NCI-H2029 (cell line): ENCODE data around the gene SLC49A3.
A peak's percentile ranks its signal among the peaks of the same experiment; 100 is the strongest.
"Not testable (repeated sequence)": the region's sequence is repeated elsewhere in the genome, so short reads cannot be mapped to it uniquely, and the experiment has no call there.

Experiments
- DNase-seq: peaks from one replicate; lab custom pipeline; 2025; lab: John Stamatoyannopoulos, UW

Gene SLC49A3

DNA sequence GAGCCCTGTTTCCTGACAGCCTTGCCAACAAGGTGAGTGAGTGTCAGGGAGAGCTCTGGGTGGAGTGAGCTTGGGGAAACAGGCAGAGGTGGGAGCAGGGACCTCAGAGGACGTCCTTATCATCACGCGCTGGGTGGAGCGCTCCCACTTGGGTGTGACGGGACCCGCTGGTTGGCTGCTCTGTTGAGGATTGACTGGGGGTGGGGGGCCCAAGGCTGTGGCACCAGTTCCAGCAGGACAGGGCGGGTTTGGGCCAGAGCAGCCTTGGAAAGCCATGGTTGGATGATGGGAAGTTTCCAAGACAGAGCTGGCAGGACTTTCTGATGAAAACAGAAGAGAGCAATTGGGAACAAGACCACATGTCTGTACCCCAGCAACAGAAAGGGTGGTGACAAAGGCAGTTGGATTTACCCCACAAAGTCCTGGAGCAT lies 13.7 kb upstream of the SLC49A3 start:
- DNase-seq, result no peak

DNA sequence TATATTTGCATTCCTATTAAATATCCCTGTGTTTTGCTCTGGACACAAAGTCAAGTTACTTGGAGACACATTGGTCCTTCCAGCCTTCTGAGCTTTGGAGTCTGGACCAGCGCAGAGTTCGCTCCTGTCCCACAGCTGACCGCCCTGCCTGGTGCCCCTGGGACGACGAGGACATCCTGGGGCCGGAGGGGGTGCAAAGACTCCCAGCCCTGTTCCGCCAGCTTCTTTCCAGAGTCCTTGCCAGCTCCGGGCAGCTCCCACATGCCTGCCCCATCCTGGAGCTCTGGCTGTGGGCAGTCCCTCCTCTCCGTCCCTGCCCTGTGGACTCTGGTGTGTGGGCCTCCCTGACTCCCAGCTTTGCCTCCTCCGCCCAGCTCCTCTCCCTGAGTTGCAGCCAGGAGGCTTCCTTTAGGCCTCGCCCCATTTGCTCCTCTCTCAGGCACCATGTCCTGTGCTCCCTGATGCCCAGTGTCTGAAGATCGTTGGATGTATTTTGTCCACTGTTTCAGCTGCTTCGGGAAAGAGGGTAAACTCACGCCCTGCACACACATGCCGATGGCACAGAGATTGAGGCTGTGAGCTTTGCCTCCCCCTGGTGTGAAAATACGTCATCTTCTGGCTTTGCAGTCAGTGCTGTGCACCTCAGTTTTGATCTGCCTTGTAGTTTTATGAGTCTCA lies 11.8 kb upstream of the SLC49A3 start:
- DNase-seq, result no peak

- DNase-seq, result no peak
Observed at GRCh38 chr4:699816-700580, 11.0 kb upstream of the SLC49A3 start.

GRCh38 chr4:694341-694940 lies 5.5 kb upstream of the SLC49A3 start:
- DNase-seq, result not testable (repeated sequence)

DNA sequence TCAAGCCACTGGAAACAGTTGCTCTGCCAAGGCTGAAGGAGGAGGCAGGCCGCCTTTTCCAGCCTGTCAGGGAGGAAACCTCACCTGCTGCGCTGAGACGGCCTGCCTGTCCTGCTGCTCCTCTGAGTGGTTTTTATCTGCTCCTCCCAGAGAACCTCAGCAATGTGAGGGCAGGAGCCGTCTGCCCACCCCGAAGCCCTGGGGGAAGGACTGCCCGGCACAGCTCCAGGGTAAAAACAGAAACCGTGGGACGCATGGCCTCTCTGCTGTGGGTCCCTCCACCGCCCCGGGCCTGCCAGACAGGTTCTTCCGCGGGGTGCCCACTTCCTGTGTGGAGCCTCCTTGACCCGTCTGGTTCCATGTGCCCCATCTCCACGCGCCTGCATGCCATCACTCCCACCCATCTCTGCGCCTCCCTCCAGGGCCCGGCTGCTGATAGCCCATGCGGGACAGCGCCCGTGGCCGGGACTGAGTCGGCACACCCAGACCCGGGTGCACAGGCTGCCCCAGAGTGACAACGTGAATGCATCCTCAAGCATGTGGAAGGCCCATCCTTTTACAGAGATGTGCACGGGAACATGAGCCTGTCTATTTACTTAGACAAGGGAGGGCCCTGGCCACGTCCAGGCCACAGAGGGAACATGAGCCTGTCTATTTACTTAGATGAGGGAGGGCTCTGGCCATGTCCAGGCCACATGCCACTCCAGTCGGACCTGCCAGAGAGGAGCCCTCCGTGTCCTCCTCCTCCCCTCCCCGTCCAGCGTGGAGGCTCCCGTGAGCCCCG lies 4.0 kb upstream of the SLC49A3 start:
- DNase-seq, result no peak

DNA sequence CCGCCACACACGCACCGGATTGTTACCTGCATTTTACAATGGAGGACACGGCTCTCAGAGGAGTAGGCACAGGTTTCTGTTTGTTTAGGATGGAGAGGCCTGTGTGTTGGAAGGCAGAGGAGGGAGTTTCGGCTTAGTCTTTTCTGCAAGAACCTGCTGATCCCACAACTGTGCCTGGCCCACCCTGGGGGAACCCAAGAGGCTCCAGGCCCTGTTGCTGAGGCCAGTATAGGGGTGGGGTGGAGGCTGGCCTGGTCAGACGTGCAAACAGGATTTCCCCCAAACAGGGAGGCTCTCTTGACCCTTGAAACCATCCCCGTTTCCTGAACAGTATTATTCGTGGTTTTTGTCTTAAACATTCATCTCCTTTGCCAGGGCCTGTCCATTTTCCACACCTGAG lies 772 bp upstream of the SLC49A3 start:
- no peak for DNase-seq

DNA sequence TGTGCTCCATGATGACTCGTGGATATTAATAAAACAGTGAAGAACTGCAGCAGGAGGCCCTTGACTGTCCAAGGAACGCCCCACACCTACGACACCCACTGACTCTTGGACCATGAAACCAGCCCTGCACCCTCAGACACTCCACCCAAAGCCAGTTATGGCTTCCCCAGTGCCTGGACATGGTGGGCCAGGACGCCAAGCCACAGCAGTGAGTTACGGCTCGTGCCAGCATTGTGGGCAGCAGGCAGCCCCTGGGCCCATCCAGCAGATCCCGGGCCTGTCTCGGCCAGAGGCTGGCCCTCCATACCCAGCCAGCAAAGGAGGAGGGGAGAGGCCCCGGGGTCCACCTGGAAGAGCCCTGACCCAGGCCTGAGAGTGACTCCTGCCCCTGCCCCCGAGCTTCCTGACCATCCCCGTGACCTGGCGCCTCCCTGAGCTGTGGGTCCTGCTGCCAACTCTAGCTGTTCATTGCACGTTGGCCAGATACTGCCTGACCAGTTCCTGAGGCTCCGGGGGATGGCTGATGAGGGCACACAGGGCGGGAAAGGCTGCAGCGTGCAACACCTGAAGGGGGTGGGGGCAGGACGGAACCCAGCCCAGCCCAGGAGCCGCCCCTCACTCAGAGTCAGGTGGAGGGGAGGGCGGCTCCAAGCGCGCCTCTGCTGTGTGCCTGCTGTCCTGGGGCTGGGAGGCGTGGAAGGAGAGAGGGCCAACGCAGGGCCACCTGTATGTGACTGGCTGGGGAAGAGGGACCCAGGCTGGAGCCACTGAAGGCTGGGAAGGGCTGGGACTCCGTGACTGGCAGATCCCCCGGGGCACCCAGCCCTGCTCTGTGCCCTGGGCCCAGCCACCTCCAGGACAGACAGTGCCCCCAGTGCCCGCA lies 739 bp downstream of the SLC49A3 start:
- no peak for DNase-seq

GRCh38 chr4:687048-687970 lies 1.6 kb downstream of the SLC49A3 start:
- no peak for DNase-seq

GRCh38 chr4:686413-687040 lies 2.4 kb downstream of the SLC49A3 start:
- no peak for DNase-seq

GRCh38 chr4:685679-686412 lies 3.1 kb downstream of the SLC49A3 start:
- DNase-seq, result no peak

GRCh38 chr4:684623-685327 lies 4.2 kb downstream of the SLC49A3 start:
- DNase-seq, result no peak

GRCh38 chr4:683982-684622 lies 4.8 kb downstream of the SLC49A3 start:
- DNase-seq, result peak; percentile 34

GRCh38 chr4:683247-683897 lies 5.6 kb downstream of the SLC49A3 start:
- no peak for DNase-seq

DNA sequence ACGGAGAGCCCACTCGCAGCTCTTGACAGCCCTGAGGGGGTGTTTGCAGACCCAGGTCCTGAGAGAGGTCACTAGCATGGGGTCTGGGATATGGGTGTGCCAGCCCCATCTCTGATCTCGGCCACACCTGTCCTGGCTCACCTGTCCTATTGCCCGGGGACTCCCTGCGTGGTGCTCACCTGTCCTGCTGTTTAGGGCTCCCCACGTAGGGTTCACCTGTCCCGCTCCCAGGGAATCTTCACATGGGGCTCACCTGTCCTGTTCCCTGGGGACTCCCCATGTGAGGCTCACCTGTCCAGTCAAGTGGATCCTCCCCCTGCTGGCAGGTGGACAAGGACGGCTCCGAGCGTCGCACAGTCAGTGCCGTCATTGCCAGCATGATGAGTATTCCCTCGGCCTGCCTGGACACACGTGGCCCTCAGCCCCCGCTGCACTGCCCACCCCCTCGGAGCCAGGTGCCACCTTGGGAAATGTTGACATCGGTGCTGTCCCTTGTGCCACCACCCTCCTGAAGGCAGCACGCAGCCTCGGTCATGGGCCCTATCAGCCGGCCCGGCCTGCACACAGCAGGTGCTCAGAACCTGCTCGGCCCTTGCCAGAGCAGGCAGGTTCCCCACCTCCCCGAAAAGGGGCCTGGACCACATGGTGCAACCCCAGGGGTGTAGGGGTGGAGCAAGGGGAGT lies 6.3 kb downstream of the SLC49A3 start:
- peak; percentile 40 for DNase-seq

DNA sequence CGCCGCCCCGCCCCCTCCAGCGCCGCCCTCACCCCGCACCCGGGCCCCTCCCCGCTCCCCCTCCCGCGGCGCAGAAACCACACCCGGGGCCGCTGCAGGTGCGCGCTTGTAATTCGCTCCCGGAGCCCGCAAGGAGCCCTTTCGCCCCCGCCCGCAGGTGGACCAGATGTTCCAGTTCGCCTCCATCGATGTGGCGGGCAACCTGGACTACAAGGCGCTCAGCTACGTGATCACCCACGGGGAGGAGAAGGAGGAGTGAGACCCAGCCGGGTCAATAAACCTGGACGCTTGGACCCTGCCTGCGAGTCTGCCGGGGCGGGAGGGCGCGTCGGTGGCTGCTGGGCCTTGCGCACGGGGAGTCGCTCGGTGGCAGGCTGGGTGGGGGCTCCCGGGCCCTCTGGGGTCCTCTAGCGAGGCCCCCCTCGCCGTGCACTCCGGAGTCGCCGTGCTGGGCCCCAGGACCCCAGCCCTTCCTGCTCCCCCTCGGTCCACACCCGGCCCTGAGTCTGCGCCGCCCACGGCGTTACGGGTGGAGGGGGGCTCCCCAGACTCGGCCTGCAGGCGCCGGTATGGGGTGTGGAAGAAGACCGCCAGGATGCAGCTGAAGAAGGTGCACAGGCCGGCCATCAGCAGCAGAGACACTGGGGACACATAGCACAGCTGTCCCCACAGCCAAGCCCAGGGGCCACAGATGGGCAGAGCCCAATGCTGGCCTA lies 7.1 kb downstream of the SLC49A3 start:
- peak; percentile 57 for DNase-seq
